HCT116 (cell line): ENCODE results near the gene LRRC7. TPM values are rescaled to one million over a fixed set of nuclear protein-coding genes. Genes with fewer than 3 reads are reported as not detected.

ENCODE experiments used
- ATAC-seq: fragments of 200-7000 bp; cut with Tn5 transposase; 2 replicates; pipeline ENCODE4 v1.9.1; 2020; ENCODE audit warnings: mild to moderate bottlenecking, moderate library complexity
- BruUV-seq: library from RNA; stranded (reverse); fragments of 400-500 nt; replicated peaks from 2 replicates; lab custom pipeline; 2021; lab: Mats Ljungman, UMichigan
- CTCF ChIA-PET: fragments of 300-600 bp; sonication (Branson Sonifier 250); formaldehyde crosslinking; loops from one replicate; lab custom pipeline; 2021; ENCODE audit warnings: antibody characterized with exemption; lab: Charles Lee
- POLR2A ChIA-PET: fragments of 300-600, 350-600 bp; sonication (Branson Sonifier 250); formaldehyde crosslinking; loops from one replicate; lab custom pipeline; 2021; ENCODE audit warnings: antibody characterized with exemption; lab: Charles Lee
- RAD21 ChIA-PET, 2 experiments: fragments of 300-600 bp; sonication (Branson Sonifier 250); formaldehyde crosslinking; loops; one replicate each; lab custom pipeline; 2023; ENCODE audit warnings: low total read pairs in 2 of 2; ENCODE audit not compliant: uncharacterized antibody in 2 of 2, unreplicated experiment in 2 of 2, low non-redundant PET in 1 of 2; lab: Charles Lee
- DNase-seq: peaks from one replicate; pipeline ENCODE4 v3.0.0-alpha.2; 2010; ENCODE audit warnings: low read depth, low spot score
- H2AFZ ChIP-seq: fragments of 200-600 bp; shearing (Covaris generic), sonication (generic); 2 replicates; pipeline ENCODE4 v1.6.1; 2017; ENCODE audit warnings: low read depth, mixed run types, mixed read lengths, antibody characterized with exemption, low read length; ENCODE audit not compliant: poor library complexity, severe bottlenecking
- H3K27ac ChIP-seq: 2 replicates; pipeline ENCODE4 v1.5.1; 2012; ENCODE audit warnings: low read depth, low read length
- H3K27me3 ChIP-seq: fragments of 200-600 bp; sonication (generic); 2 replicates; pipeline ENCODE4 v1.6.1; 2016; ENCODE audit warnings: mixed run types, low read length, mixed read lengths; ENCODE audit not compliant: insufficient read depth
- H3K36me3 ChIP-seq, 2 experiments: fragments of 200-500 bp in 1 of 2; fragments of 200-600 bp in 1 of 2; sonication (Bioruptor generic) in 1 of 2; sonication (generic) in 1 of 2; 2 replicates each; pipeline versions ENCODE4 v1.5.1 to v1.6.1; 2014 to 2016; ENCODE audit warnings: low read length in 2 of 2, inconsistent platforms in 1 of 2, mixed read lengths in 1 of 2, mixed run types in 1 of 2; ENCODE audit not compliant: insufficient read depth in 2 of 2, control insufficient read depth in 1 of 2
- H3K4me1 ChIP-seq, 2 experiments: fragments of 200-600 bp in 1 of 2; sonication (generic) in 1 of 2; 2 replicates each; pipeline versions ENCODE4 v1.5.1 to v1.6.1; 2012 to 2017; ENCODE audit warnings: low read length in 2 of 2, inconsistent platforms in 1 of 2, mild to moderate bottlenecking in 1 of 2, mixed read lengths in 1 of 2, mixed run types in 1 of 2, moderate library complexity in 1 of 2; ENCODE audit not compliant: insufficient read depth in 2 of 2, control insufficient read depth in 1 of 2
- H3K4me2 ChIP-seq: fragments of 200-600 bp; sonication (generic); 2 replicates; pipeline ENCODE4 v1.6.1; 2017; ENCODE audit warnings: mixed run types, low read length, mixed read lengths
- H3K4me3 ChIP-seq, 2 experiments: fragments of 200-600 bp in 1 of 2; sonication (generic) in 1 of 2; replicated peaks in 1 of 2; 2 replicates each; pipeline ENCODE4 v1.5.1; 2011 to 2016; ENCODE audit warnings: low read length in 2 of 2, control low read depth in 1 of 2, low read depth in 1 of 2, mild to moderate bottlenecking in 1 of 2, mixed read lengths in 1 of 2, mixed run types in 1 of 2
- H3K79me2 ChIP-seq: fragments of 200-600 bp; sonication (generic); 2 replicates; pipeline ENCODE4 v1.6.1; 2017; ENCODE audit warnings: mild to moderate bottlenecking, mixed run types, low read length, moderate library complexity, mixed read lengths; ENCODE audit not compliant: insufficient read depth
- H3K9ac ChIP-seq: fragments of 200-600 bp; sonication (generic); 2 replicates; pipeline ENCODE4 v1.6.1; 2016; ENCODE audit warnings: low read length, mixed read lengths
- H3K9me2 ChIP-seq: fragments of 200-600 bp; sonication (generic), shearing (Covaris generic); 2 replicates; pipeline ENCODE4 v1.6.1; 2017; ENCODE audit warnings: mixed run types, mild to moderate bottlenecking, moderate library complexity; ENCODE audit not compliant: insufficient read depth
- H3K9me3 ChIP-seq, 2 experiments: fragments of 200-500 bp in 1 of 2; fragments of 200-600 bp in 1 of 2; sonication (Bioruptor generic) in 1 of 2; sonication (generic) in 1 of 2; 2 replicates each; pipeline ENCODE4 v1.6.1; 2014 to 2017; ENCODE audit warnings: low read length in 2 of 2, mixed read lengths in 2 of 2, inconsistent platforms in 1 of 2, low read depth in 1 of 2, mild to moderate bottlenecking in 1 of 2, mixed run types in 1 of 2, moderate library complexity in 1 of 2; ENCODE audit not compliant: control insufficient read depth in 1 of 2, insufficient read depth in 1 of 2
- H4K20me1 ChIP-seq: fragments of 200-600 bp; sonication (generic), shearing (Covaris generic); 2 replicates; pipeline ENCODE4 v1.6.1; 2017; ENCODE audit warnings: mixed run types, mild to moderate bottlenecking, moderate library complexity; ENCODE audit not compliant: insufficient read depth
- CEBPB ChIP-seq: IDR thresholded peaks from 2 replicates; pipeline ENCODE4 v1.6.1; 2012; ENCODE audit warnings: low read depth
- ELF1 ChIP-seq: IDR thresholded peaks from 2 replicates; pipeline ENCODE4 v1.6.1; 2012; ENCODE audit warnings: low read depth, borderline replicate concordance
- POLR2A ChIP-seq: IDR thresholded peaks from 2 replicates; pipeline ENCODE4 v1.7.0; 2011; ENCODE audit warnings: borderline replicate concordance; ENCODE audit not compliant: insufficient read depth, insufficient read length; ENCODE audit errors: extremely low read depth
- SRF ChIP-seq: IDR thresholded peaks from 2 replicates; pipeline ENCODE4 v1.6.1; 2012; ENCODE audit warnings: low read depth
- TCF7L2 ChIP-seq: IDR thresholded peaks from 2 replicates; pipeline ENCODE4 v1.7.0; 2011; ENCODE audit warnings: borderline replicate concordance, inconsistent platforms; ENCODE audit not compliant: insufficient read depth, insufficient read length; ENCODE audit errors: extremely low read depth
- intact Hi-C: fragments of 100-400 bp; cut with micrococcal nuclease; formaldehyde crosslinking; loops from 2 replicates; pipeline ENCODE4 v1.10.0; 2022
- total RNA-seq: library from RNA; stranded (reverse); gene quantifications from one replicate; pipeline ENCODE4 v1.2.1, GENCODE V29; 2021; ENCODE audit not compliant: unreplicated experiment
- TF ChIP-seq, protein P1 (sequence below): IDR thresholded peaks from 2 replicates; pipeline ENCODE4 v1.6.1; 2012
- TF ChIP-seq, protein P2 (sequence below): IDR thresholded peaks from 2 replicates; pipeline ENCODE4 v1.6.1; 2011; ENCODE audit warnings: mild to moderate bottlenecking, low read length, moderate library complexity; ENCODE audit not compliant: insufficient replicate concordance; ENCODE audit errors: extremely low read depth
- TF ChIP-seq, protein P3 (sequence below): IDR thresholded peaks from 2 replicates; pipeline ENCODE4 v1.6.1; 2012
- TF ChIP-seq, protein P4 (sequence below), 3 experiments: fragments of 200-600 bp in 1 of 3; sonication (generic) in 1 of 3; IDR thresholded peaks in 2 of 3; conservative IDR thresholded peaks in 1 of 3; 2 replicates each; pipeline ENCODE4 v1.5.1; 2012 to 2017; ENCODE audit warnings: low read depth in 2 of 3, low read length in 2 of 3, antibody characterized with exemption in 1 of 3, borderline replicate concordance in 1 of 3, control low read depth in 1 of 3, mild to moderate bottlenecking in 1 of 3, mixed read lengths in 1 of 3, mixed run types in 1 of 3, moderate library complexity in 1 of 3; ENCODE audit not compliant: insufficient read depth in 1 of 3

Gene LRRC7
- total RNA-seq, 1 experiment from 2014 or later = not detected

DNA sequence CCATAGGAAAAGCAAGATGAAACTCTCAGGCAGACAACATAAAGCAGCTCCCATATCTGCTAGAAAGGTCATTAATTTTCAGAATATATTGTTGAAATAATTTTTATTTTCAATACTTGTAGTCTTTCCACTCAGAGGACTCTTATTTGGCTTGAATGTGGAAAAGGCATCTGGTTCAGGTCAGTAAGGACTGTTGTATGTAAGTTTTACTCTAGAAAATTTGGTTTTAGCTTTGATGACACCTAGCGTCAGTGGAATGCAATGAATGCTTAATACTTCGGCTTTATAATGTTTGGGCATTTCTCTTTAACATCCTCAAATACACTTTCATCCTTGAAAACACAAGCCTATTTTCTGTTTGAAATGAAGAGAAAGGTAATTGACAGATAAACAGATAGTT is 574.4 kb downstream of the LRRC7 start:
- CTCF ChIA-PET = interaction anchor here (1.4 to 3.2 kb wide), 2 partner anchors 9 to 108 kb away, joined by 3 to 13 read pairs; no protein-coding TSS in a partner anchor

DNA sequence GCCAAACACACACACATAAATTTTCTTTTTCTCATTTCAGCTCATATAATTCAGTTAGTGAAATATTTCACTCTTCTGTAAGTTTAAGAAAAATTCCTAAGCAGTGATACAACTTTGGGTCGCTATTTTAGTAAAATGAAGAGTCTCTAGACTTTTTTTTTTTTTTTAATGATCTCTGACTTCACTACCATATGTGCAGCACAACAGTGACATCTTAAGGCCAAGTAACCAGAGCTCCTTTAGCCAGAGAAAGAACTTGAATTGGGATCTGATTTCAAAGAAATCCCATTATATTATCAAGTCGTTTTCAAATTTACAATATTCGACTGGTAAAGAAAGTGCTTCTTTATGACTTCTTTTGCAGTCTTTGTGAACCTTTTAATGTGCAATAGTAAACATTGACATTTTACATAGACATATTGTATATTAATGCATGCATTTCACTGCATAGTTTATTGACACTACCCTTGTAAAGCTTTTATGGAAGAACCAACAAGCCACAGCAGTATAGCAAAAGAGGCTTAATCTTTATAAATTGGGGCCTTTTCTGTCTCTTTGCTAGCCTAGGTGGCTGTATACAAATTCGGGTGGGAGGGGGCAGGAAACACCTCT is 575.4 kb downstream of the LRRC7 start:
- ChIA-PET RAD21 (no interaction called here), POLR2A (no interaction called here), CTCF (interaction anchor here (1.4 to 3.2 kb wide), 2 partner anchors 10 to 109 kb away, joined by 3 to 13 read pairs; no protein-coding TSS in a partner anchor)
- Histone ChIP-seq H3K27me3 (no peaks in the 10 kb centered on the region), H3K9me3 (no peaks in the 10 kb centered on the region), H3K79me2 (no peaks in the 10 kb centered on the region), H3K4me3 (no peak overlapping the region), H3K9me2 (no peaks in the 10 kb centered on the region), H3K36me3 (no peaks in the 10 kb centered on the region; a peak in 1 of 4 replicates), H4K20me1 (no peaks in the 10 kb centered on the region), H2AFZ (no peak overlapping the region), H3K27ac (no peak overlapping the region), H3K4me2 (no peak overlapping the region), H3K9ac (no peak overlapping the region), H3K4me1 (no peaks in the 10 kb centered on the region)
- DNase-seq (no peak), ATAC-seq (no peak)
- no TSS peak for BruUV-seq
- intact Hi-C loops = no loop called here
- TF ChIP-seq, protein P1, sequence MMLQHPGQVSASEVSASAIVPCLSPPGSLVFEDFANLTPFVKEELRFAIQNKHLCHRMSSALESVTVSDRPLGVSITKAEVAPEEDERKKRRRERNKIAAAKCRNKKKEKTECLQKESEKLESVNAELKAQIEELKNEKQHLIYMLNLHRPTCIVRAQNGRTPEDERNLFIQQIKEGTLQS = no peak
- TF ChIP-seq SRF = no peak
- TF ChIP-seq TCF7L2 = no peak
- TF ChIP-seq, protein P2, sequence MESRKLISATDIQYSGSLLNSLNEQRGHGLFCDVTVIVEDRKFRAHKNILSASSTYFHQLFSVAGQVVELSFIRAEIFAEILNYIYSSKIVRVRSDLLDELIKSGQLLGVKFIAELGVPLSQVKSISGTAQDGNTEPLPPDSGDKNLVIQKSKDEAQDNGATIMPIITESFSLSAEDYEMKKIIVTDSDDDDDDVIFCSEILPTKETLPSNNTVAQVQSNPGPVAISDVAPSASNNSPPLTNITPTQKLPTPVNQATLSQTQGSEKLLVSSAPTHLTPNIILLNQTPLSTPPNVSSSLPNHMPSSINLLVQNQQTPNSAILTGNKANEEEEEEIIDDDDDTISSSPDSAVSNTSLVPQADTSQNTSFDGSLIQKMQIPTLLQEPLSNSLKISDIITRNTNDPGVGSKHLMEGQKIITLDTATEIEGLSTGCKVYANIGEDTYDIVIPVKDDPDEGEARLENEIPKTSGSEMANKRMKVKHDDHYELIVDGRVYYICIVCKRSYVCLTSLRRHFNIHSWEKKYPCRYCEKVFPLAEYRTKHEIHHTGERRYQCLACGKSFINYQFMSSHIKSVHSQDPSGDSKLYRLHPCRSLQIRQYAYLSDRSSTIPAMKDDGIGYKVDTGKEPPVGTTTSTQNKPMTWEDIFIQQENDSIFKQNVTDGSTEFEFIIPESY = no peak
- TF ChIP-seq, protein P3, sequence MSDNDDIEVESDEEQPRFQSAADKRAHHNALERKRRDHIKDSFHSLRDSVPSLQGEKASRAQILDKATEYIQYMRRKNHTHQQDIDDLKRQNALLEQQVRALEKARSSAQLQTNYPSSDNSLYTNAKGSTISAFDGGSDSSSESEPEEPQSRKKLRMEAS = no peak
- no peak for TF ChIP-seq POLR2A
- no peak for TF ChIP-seq ELF1

More for the DNA sequence above, 574.4 kb downstream of the LRRC7 start:
- no peaks in the 10 kb centered on the region for H3K27me3 ChIP-seq
- RAD21 ChIA-PET = no interaction called here
- no peaks in the 10 kb centered on the region for H3K36me3 ChIP-seq
- no peak overlapping the region for H3K4me2 ChIP-seq
- H3K9me3 ChIP-seq = no peaks in the 10 kb centered on the region
- no peak overlapping the region for H3K9ac ChIP-seq
- H3K4me3 ChIP-seq = no peak overlapping the region
- POLR2A ChIA-PET = no interaction called here
- ATAC-seq = no peak
- TF ChIP-seq, protein P4, sequence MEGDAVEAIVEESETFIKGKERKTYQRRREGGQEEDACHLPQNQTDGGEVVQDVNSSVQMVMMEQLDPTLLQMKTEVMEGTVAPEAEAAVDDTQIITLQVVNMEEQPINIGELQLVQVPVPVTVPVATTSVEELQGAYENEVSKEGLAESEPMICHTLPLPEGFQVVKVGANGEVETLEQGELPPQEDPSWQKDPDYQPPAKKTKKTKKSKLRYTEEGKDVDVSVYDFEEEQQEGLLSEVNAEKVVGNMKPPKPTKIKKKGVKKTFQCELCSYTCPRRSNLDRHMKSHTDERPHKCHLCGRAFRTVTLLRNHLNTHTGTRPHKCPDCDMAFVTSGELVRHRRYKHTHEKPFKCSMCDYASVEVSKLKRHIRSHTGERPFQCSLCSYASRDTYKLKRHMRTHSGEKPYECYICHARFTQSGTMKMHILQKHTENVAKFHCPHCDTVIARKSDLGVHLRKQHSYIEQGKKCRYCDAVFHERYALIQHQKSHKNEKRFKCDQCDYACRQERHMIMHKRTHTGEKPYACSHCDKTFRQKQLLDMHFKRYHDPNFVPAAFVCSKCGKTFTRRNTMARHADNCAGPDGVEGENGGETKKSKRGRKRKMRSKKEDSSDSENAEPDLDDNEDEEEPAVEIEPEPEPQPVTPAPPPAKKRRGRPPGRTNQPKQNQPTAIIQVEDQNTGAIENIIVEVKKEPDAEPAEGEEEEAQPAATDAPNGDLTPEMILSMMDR (IDR thresholded peaks at IDR 0.05 in 2 of 3, conservative IDR thresholded peaks at IDR 0.05 in 1 of 3; ENCODE audit: borderline replicate concordance in 1 of 3, insufficient read depth in 1 of 3, low read depth in 2 of 3, low read length in 2 of 3) = 0 out of 6 replicates have a peak, but pooled peaks of 1 of the 3 experiments have one; percentile 3
- TF ChIP-seq TCF7L2 = no peak
- TF ChIP-seq CEBPB = no peak
- no peaks in the 10 kb centered on the region for H4K20me1 ChIP-seq
- no TSS peak for BruUV-seq
- H3K27ac ChIP-seq = no peak overlapping the region
- H3K9me2 ChIP-seq = no peaks in the 10 kb centered on the region
- H3K79me2 ChIP-seq = no peaks in the 10 kb centered on the region
- H2AFZ ChIP-seq = no peak overlapping the region
- DNase-seq = no peak
- no peaks in the 10 kb centered on the region for H3K4me1 ChIP-seq
- intact Hi-C loops = no loop called here
